A549 (cell line): ENCODE data around the gene FAF1. TPM values are rescaled to one million over a fixed set of nuclear protein-coding genes. Genes with fewer than 3 reads are reported as not detected.

Experiments
- ATAC-seq, 2 experiments: fragments of 200-7000 bp in 1 of 2; fragments of >200 bp in 1 of 2; cut with Nextera tagmentation in 1 of 2; cut with Tn5 transposase in 1 of 2; 3 replicates each; pipeline versions ENCODE4 v1.8.0 to v1.9.1; 2018 to 2020; ENCODE audit warnings: mild to moderate bottlenecking in 1 of 2, moderate library complexity in 1 of 2
- CTCF ChIA-PET: fragments of 300-600 bp; sonication (Branson Sonifier 250); formaldehyde crosslinking; extraction: SDS; loops from one replicate; lab custom pipeline; 2021; ENCODE audit warnings: antibody characterized with exemption, inconsistent platforms; lab: Yijun Ruan, JAX
- POLR2A ChIA-PET: fragments of 350-600 bp; formaldehyde crosslinking; extraction: SDS; loops from one replicate; lab custom pipeline; 2021; ENCODE audit warnings: antibody characterized with exemption, inconsistent platforms; lab: Yijun Ruan, JAX
- DNase-seq, 2 experiments: peaks; one replicate each; pipeline versions ENCODE4 v3.0.0 to v3.0.0-alpha.2; 2011 to 2016; ENCODE audit warnings: low read depth in 1 of 2, low spot score in 1 of 2
- FAIRE-seq: peaks from 2 replicates; lab custom pipeline; 2011; peaks lifted over from hg19 to GRCh38; lab: Jason Lieb, UNC
- H3K27ac ChIP-seq, 2 experiments: fragments of >200 bp; sonication (Bioruptor Twin); formaldehyde crosslinking; 3 replicates each; pipeline ENCODE4 v1.5.1; 2016 to 2017
- H3K4me1 ChIP-seq: fragments of >200 bp; sonication (Bioruptor Twin); formaldehyde crosslinking; 3 replicates; pipeline ENCODE4 v1.6.1; 2016
- H3K4me2 ChIP-seq: fragments of >200 bp; sonication (Bioruptor Twin); formaldehyde crosslinking; 3 replicates; pipeline ENCODE4 v1.6.1; 2016
- H3K4me3 ChIP-seq: fragments of >200 bp; sonication (Bioruptor Twin); formaldehyde crosslinking; 3 replicates; pipeline ENCODE4 v1.5.1; 2016
- H3K9me3 ChIP-seq: fragments of >200 bp; sonication (Bioruptor Twin); formaldehyde crosslinking; 3 replicates; pipeline ENCODE4 v1.6.1; 2016
- BHLHE40 ChIP-seq: IDR thresholded peaks from 2 replicates; pipeline ENCODE4 v1.6.1; 2012; ENCODE audit warnings: low read depth, low read length, inconsistent platforms
- FOSB ChIP-seq: fragments of 250-450 bp; sonication (Bioruptor Pico); IDR thresholded peaks from 2 replicates; pipeline ENCODE4 v1.5.0; 2020; ENCODE audit warnings: mild to moderate bottlenecking, moderate library complexity
- FOSL2 ChIP-seq, 2 experiments: fragments of 450-650 bp in 1 of 2; fragments of >200 bp in 1 of 2; sonication (Bioruptor Twin) in 1 of 2; formaldehyde crosslinking; IDR thresholded peaks; 2 replicates each; pipeline versions ENCODE4 v1.5.0 to v1.6.1; 2016 to 2020; ENCODE audit warnings: mild to moderate bottlenecking in 1 of 2, moderate library complexity in 1 of 2
- FOXS1 ChIP-seq: fragments of 250-450 bp; sonication (Bioruptor Pico); IDR thresholded peaks from 2 replicates; pipeline ENCODE4 v1.5.0; 2020; ENCODE audit warnings: mild to moderate bottlenecking, moderate library complexity
- HEYL ChIP-seq: fragments of 250-450 bp; sonication (Bioruptor Pico); IDR thresholded peaks from 2 replicates; pipeline ENCODE4 v1.8.0; 2021; ENCODE audit warnings: mild to moderate bottlenecking, moderate library complexity
- HOXB13 ChIP-seq: fragments of 250-450 bp; sonication (Bioruptor Pico); IDR thresholded peaks from 2 replicates; pipeline ENCODE4 v1.5.0; 2020; ENCODE audit warnings: low read depth, mild to moderate bottlenecking, moderate library complexity
- HOXB5 ChIP-seq: fragments of 250-450 bp; sonication (Bioruptor Pico); IDR thresholded peaks from 2 replicates; pipeline ENCODE4 v1.5.0; 2020; ENCODE audit warnings: mild to moderate bottlenecking, moderate library complexity
- JUNB ChIP-seq: fragments of >200 bp; sonication (Bioruptor Twin); formaldehyde crosslinking; IDR thresholded peaks from 2 replicates; pipeline ENCODE4 v1.6.1; 2016
- KDM5A ChIP-seq: fragments of 200-600 bp; sonication (generic); IDR thresholded peaks from 2 replicates; pipeline ENCODE4 v1.6.1; 2016; ENCODE audit warnings: antibody characterized with exemption, mild to moderate bottlenecking
- MAFK ChIP-seq: fragments of 450-650 bp; IDR thresholded peaks from 2 replicates; pipeline ENCODE4 v1.6.1; 2014; ENCODE audit not compliant: partially characterized antibody
- MAZ ChIP-seq: fragments of 150-350 bp; IDR thresholded peaks from 2 replicates; pipeline ENCODE4 v1.6.1; 2014; ENCODE audit warnings: antibody characterized with exemption, low read depth, low read length, borderline replicate concordance
- NFE2L2 ChIP-seq: fragments of 150-350 bp; conservative IDR thresholded peaks from 2 replicates; pipeline ENCODE4 v1.6.1; 2014; ENCODE audit warnings: low read length
- POLR2A ChIP-seq: IDR thresholded peaks from 2 replicates; pipeline ENCODE4 v1.6.1; 2012; ENCODE audit warnings: mild to moderate bottlenecking, low read length
- RAD21 ChIP-seq, 2 experiments: fragments of >200 bp in 1 of 2; sonication (Bioruptor Twin) in 1 of 2; formaldehyde crosslinking in 1 of 2; IDR thresholded peaks in 1 of 2; conservative IDR thresholded peaks in 1 of 2; 2 replicates in 1 of 2; 3 replicates in 1 of 2; pipeline ENCODE4 v1.6.1; 2012 to 2018; ENCODE audit warnings: inconsistent platforms in 1 of 2
- RNF2 ChIP-seq: fragments of 200-600 bp; sonication (generic); IDR thresholded peaks from 2 replicates; pipeline ENCODE4 v1.6.1; 2016; ENCODE audit warnings: low read depth, mild to moderate bottlenecking, antibody characterized with exemption, moderate library complexity, borderline replicate concordance
- SMC3 ChIP-seq: fragments of >200 bp; sonication (Bioruptor Twin); formaldehyde crosslinking; IDR thresholded peaks from 3 replicates; pipeline ENCODE4 v1.6.1; 2018; ENCODE audit warnings: inconsistent platforms
- TFCP2L1 ChIP-seq: fragments of 250-450 bp; sonication (Bioruptor Pico); IDR thresholded peaks from 2 replicates; pipeline ENCODE4 v1.5.0; 2021; ENCODE audit warnings: mild to moderate bottlenecking
- TP53 ChIP-seq: fragments of 250-450 bp; sonication (Bioruptor Pico); IDR thresholded peaks from 2 replicates; pipeline ENCODE4 v1.5.0; 2021; ENCODE audit warnings: mild to moderate bottlenecking, moderate library complexity
- ZFP36 ChIP-seq: fragments of 450-650 bp; IDR thresholded peaks from 2 replicates; pipeline ENCODE4 v1.6.1; 2014; ENCODE audit warnings: borderline replicate concordance; ENCODE audit not compliant: partially characterized antibody
- ZNF302 ChIP-seq: fragments of 250-450 bp; sonication (Bioruptor Pico); IDR thresholded peaks from 2 replicates; pipeline ENCODE4 v1.9.0; 2021; ENCODE audit warnings: inconsistent platforms, mild to moderate bottlenecking, moderate library complexity
- ZSCAN20 ChIP-seq: fragments of 250-450 bp; sonication (Bioruptor Pico); IDR thresholded peaks from 2 replicates; pipeline ENCODE4 v1.8.0; 2022; ENCODE audit warnings: mild to moderate bottlenecking, moderate library complexity
- WGBS: methylation state at CpG from one replicate; pipeline ENCODE4 v1.1.6; 2017; ENCODE audit errors: missing lambda C conversion rate; 5-methylcytosine and 5-hydroxymethylcytosine counted together
- polyA plus RNA-seq, 4 experiments: library from polyadenylated mRNA; depleted of rRNA in 3 of 4; stranded (reverse); fragments of >200 nt; fragmentation: RNase III in 1 of 4; extraction: RNeasy Plus Mini Kit Qiagen cat#74134 plus additional on column Dnase treatment in 1 of 4; gene quantifications; 2 replicates in 3 of 4; 3 replicates in 1 of 4; pipeline ENCODE4 v1.2.3, GENCODE V29; 2011 to 2017
- TF ChIP-seq, protein P1 (sequence below): fragments of 150-350 bp; IDR thresholded peaks from 2 replicates; pipeline ENCODE4 v1.6.1; 2014; ENCODE audit warnings: low read depth, mild to moderate bottlenecking, low read length
- TF ChIP-seq, protein P2 (sequence below): fragments of 250-450 bp; sonication (Bioruptor Pico); IDR thresholded peaks from 2 replicates; pipeline ENCODE4 v1.5.0; 2020; ENCODE audit warnings: low read depth, mild to moderate bottlenecking, moderate library complexity
- TF ChIP-seq, protein P3 (sequence below): IDR thresholded peaks from 2 replicates; pipeline ENCODE4 v1.6.1; 2012
- TF ChIP-seq, protein P4 (sequence below): fragments of >200 bp; sonication (Bioruptor Twin); formaldehyde crosslinking; IDR thresholded peaks from 3 replicates; pipeline ENCODE4 v1.6.1; 2016
- TF ChIP-seq, protein P5 (sequence below): fragments of 450-650 bp; IDR thresholded peaks from 2 replicates; pipeline ENCODE4 v1.6.1; 2014; ENCODE audit warnings: antibody characterized with exemption
- TF ChIP-seq, protein P6 (sequence below): IDR thresholded peaks from 2 replicates; pipeline ENCODE4 v1.6.1; 2012; ENCODE audit warnings: low read depth, borderline replicate concordance
- TF ChIP-seq, protein P7 (sequence below): IDR thresholded peaks from 2 replicates; pipeline ENCODE4 v1.6.1; 2012

Gene FAF1
- polyA plus RNA-seq, 2 of the 4 experiments (the other 2 are of a cell fraction), result 31.7 to 46.2 TPM

DNA sequence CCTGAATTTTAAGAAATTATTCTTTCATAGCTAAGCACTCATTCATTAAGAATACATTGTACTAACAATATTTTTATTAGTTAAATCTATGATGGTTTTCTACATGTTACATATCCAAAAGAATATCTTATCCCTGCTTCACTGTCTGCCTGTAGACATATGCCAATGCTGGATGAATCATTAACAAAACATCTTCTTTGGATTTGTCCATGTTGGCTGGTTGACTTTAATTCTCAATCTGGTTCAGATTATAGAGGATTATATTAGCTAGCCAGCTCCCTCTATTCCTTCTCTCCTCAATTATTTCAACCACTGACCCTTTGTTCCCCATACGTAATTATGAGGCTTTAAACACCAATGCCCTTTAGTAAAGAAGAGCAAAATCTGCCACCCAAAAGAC, 398.0 kb downstream of the FAF1 start:
- ChIA-PET CTCF (no interaction called here), POLR2A (no interaction called here)
- no peak for FAIRE-seq
- H3K4me1 ChIP-seq, result no peaks in the 10 kb centered on the region
- no peak overlapping the region for H3K27ac ChIP-seq
- TF ChIP-seq MAFK (no peak), ZSCAN20 (no peak), MAZ (no peak), TP53 (no peak), BHLHE40 (no peak), NFE2L2 (no peak), ZFP36 (no peak), POLR2A (no peak), HOXB13 (CRISPR knock-in tag) (no peak)
- TF ChIP-seq, protein P1, sequence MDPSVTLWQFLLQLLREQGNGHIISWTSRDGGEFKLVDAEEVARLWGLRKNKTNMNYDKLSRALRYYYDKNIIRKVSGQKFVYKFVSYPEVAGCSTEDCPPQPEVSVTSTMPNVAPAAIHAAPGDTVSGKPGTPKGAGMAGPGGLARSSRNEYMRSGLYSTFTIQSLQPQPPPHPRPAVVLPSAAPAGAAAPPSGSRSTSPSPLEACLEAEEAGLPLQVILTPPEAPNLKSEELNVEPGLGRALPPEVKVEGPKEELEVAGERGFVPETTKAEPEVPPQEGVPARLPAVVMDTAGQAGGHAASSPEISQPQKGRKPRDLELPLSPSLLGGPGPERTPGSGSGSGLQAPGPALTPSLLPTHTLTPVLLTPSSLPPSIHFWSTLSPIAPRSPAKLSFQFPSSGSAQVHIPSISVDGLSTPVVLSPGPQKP, result no peak
- no peak for DNase-seq
- no peaks in the 10 kb centered on the region for H3K9me3 ChIP-seq
- WGBS, result 100% methylated on average over 1 of the region's 1 CpG
- H3K4me3 ChIP-seq, result no peak overlapping the region
- ATAC-seq, result no peak
- no peak overlapping the region for H3K4me2 ChIP-seq

DNA sequence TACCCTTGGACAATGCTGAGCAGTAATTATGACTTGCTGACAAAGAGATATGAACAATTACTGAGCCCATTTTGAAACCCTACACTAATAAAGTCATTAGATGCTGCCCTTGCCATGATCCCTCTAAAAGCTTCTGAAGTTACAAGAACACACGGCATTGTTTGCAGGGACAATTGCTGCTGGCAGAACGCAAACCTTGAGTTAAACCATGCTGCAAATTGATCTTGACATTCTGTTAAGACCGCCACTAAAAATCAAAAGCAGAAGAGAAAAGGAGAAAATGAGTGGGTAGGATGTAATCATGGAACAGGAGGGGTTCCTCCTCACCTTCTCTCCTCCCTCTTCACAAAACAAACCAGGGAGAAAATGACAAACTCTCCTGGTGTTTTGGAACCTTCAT, 400.6 kb downstream of the FAF1 start:
- Histone ChIP-seq H3K4me3 (no peak overlapping the region), H3K4me1 (no peaks in the 10 kb centered on the region), H3K27ac (no peak overlapping the region), H3K4me2 (no peak overlapping the region), H3K9me3 (no peaks in the 10 kb centered on the region)
- ATAC-seq (no peak), FAIRE-seq (no peak), DNase-seq (no peak)
- TF ChIP-seq FOSL2 (IDR thresholded peaks at IDR 0.05) (no peak), FOSL2 (CRISPR knock-in tag; IDR thresholded peaks at IDR 0.05) (no peak), FOSB (CRISPR knock-in tag) (no peak), KDM5A (no peak), ZSCAN20 (no peak), HEYL (CRISPR knock-in tag) (no peak)
- TF ChIP-seq, protein P2, sequence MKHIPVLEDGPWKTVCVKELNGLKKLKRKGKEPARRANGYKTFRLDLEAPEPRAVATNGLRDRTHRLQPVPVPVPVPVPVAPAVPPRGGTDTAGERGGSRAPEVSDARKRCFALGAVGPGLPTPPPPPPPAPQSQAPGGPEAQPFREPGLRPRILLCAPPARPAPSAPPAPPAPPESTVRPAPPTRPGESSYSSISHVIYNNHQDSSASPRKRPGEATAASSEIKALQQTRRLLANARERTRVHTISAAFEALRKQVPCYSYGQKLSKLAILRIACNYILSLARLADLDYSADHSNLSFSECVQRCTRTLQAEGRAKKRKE (CRISPR knock-in tag), result no peak
- TF ChIP-seq, protein P3, sequence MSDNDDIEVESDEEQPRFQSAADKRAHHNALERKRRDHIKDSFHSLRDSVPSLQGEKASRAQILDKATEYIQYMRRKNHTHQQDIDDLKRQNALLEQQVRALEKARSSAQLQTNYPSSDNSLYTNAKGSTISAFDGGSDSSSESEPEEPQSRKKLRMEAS, result no peak
- TF ChIP-seq, protein P4, sequence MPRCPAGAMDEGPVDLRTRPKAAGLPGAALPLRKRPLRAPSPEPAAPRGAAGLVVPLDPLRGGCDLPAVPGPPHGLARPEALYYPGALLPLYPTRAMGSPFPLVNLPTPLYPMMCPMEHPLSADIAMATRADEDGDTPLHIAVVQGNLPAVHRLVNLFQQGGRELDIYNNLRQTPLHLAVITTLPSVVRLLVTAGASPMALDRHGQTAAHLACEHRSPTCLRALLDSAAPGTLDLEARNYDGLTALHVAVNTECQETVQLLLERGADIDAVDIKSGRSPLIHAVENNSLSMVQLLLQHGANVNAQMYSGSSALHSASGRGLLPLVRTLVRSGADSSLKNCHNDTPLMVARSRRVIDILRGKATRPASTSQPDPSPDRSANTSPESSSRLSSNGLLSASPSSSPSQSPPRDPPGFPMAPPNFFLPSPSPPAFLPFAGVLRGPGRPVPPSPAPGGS, result no peak
- ChIA-PET POLR2A (no interaction called here), CTCF (interaction anchor here (1.4 kb wide), 1 partner anchor 211 kb away, joined by 4 read pairs; no protein-coding TSS in a partner anchor)
- WGBS, result 99% methylated on average over 3 of the region's 3 CpGs

DNA sequence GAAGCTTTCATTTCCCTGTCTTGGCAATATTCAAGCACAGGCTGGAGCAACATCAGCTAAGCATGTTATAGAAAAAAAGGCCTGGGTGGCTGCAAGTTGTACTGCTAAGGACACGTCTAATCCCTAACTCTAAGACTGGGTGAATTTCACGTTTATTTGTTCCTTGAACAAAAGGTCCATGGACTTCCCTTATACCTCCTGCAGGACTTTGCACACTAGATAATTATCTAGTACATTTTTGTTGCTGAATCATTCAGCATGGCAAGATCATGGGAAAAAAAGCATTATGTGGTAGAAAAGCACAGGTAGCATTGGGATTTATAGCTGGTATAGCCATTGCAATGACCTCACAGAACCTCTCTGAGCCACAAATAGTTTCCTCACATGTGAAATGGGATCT, 406.1 kb downstream of the FAF1 start:
- no peak for ATAC-seq
- ChIA-PET CTCF (no interaction called here), POLR2A (no interaction called here)
- no peak for DNase-seq
- WGBS, result 75% methylated on average over 2 of the region's 2 CpGs
- FAIRE-seq, result no peak
- Histone ChIP-seq H3K4me3 (no peak overlapping the region), H3K27ac (no peak overlapping the region), H3K4me2 (no peak overlapping the region), H3K9me3 (no peaks in the 10 kb centered on the region), H3K4me1 (no peaks in the 10 kb centered on the region)
- TF ChIP-seq RNF2, result no peak
- TF ChIP-seq, protein P5, sequence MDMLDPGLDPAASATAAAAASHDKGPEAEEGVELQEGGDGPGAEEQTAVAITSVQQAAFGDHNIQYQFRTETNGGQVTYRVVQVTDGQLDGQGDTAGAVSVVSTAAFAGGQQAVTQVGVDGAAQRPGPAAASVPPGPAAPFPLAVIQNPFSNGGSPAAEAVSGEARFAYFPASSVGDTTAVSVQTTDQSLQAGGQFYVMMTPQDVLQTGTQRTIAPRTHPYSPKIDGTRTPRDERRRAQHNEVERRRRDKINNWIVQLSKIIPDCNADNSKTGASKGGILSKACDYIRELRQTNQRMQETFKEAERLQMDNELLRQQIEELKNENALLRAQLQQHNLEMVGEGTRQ, result no peak
- TF ChIP-seq TFCP2L1 (CRISPR knock-in tag), result no peak
- TF ChIP-seq RAD21 (conservative IDR thresholded peaks at IDR 0.05 in 1 of 2, IDR thresholded peaks at IDR 0.05 in 1 of 2), result no peak
- no peak for TF ChIP-seq ZNF302
- no peak for TF ChIP-seq JUNB
- TF ChIP-seq HOXB5 (CRISPR knock-in tag), result no peak
- TF ChIP-seq ZFP36, result no peak
- TF ChIP-seq, protein P6, sequence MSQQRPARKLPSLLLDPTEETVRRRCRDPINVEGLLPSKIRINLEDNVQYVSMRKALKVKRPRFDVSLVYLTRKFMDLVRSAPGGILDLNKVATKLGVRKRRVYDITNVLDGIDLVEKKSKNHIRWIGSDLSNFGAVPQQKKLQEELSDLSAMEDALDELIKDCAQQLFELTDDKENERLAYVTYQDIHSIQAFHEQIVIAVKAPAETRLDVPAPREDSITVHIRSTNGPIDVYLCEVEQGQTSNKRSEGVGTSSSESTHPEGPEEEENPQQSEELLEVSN, result no peak
- TF ChIP-seq FOXS1, result no peak
- no peak for TF ChIP-seq SMC3
- TF ChIP-seq, protein P7, sequence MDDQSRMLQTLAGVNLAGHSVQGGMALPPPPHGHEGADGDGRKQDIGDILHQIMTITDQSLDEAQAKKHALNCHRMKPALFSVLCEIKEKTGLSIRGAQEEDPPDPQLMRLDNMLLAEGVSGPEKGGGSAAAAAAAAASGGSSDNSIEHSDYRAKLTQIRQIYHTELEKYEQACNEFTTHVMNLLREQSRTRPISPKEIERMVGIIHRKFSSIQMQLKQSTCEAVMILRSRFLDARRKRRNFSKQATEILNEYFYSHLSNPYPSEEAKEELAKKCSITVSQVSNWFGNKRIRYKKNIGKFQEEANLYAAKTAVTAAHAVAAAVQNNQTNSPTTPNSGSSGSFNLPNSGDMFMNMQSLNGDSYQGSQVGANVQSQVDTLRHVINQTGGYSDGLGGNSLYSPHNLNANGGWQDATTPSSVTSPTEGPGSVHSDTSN, result no peak
